Measurements from ENCODE around the gene PTPN14.

DNA sequence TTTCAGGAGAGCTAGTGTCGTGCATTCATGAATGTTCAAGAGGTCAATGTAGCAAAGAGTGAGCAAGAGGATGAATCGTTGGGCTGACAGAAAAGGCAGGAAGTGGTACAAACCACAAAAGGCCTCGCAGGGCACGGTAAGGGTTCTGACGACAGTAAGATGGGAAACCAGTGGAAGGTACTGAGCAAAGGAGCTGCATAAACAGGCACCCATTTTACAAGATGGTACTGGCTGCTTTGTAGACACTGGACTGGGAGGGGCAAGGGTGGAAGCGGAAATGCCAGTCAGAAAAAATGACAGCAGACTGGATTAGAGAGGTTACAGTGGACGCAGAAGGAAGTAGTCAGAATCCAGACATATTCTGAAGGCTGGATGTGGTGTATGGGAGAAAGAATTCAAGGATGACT is 123.5 kb downstream of the PTPN14 start:
- TF ChIP-seq CTCF (IDR thresholded peaks at IDR 0.05) = no peak
- no peak for TF ChIP-seq POLR2A (IDR thresholded peaks at IDR 0.05)
